ENCODE results near the gene CCDC158. TPM values are rescaled to one million over a fixed set of nuclear protein-coding genes. Genes with fewer than 3 reads are reported as not detected.
"Not testable (repeated sequence)": the region's sequence is repeated elsewhere in the genome, so short reads cannot be mapped to it uniquely, and the experiment has no call there.

The CCDC158 gene
- total RNA-seq, 1 experiment from 2014 or later = not detected

DNA sequence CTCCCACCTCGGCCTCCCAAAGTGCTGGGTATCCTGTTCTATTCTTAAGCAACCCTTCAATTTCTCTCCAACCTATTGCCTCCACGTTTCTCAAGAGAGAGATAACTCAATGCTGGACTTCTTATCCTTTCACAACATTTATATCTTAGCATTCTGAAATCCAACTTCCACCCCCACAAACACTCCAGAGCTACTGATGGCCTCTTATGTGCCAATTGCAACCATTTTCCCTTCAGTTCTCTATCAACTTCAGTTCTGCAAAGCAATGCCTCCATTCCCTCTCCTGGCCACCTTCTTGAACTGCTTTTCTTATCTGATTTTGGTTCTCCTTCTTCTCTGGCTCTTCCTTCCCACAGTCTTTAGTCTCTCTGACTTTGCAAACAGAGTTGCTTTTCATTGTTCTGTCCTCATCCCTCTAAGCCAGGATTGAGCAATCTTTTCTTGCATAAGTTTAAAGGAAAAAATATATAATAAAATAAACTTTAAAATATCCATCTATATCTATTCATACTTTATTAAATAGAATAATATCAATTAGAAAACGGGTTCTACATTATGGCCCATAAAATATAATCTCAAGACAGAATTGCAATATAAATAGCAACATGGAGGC is 118.0 kb downstream of the CCDC158 start:
- Histone ChIP-seq H3K27me3 (ENCODE audit: control insufficient read depth, insufficient read depth, low read length) (peaks cover 26% of the 10 kb centered on the region), H3K4me3 (ENCODE audit: insufficient read depth, low read depth, low read length) (no peak overlapping the region), H3K36me3 (replicated peaks; ENCODE audit: control insufficient read depth, insufficient read depth, low read length) (no peaks in the 10 kb centered on the region)
- no peak for DNase-seq

DNA sequence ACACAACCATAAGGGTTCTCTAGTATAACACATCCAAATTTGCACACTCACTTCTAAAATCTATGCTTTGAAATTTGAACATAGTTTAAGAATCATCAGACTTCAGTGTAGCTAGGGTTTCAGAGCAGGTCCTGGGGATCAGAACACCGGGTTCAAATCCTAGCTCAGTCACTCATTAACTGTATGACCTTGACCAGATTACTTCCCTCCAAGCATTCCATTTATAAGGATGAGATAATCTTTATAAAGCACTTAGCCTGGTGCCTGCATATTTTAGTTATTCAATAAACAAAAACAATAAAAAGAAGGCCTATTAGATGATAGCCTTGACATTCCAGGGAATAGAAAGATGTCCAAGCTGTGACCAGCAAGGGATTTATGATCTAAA is 119.2 kb downstream of the CCDC158 start:
- DNase-seq = no peak
- H3K27me3 ChIP-seq (ENCODE audit: control insufficient read depth, insufficient read depth, low read length) = peaks cover 17% of the 10 kb centered on the region

DNA sequence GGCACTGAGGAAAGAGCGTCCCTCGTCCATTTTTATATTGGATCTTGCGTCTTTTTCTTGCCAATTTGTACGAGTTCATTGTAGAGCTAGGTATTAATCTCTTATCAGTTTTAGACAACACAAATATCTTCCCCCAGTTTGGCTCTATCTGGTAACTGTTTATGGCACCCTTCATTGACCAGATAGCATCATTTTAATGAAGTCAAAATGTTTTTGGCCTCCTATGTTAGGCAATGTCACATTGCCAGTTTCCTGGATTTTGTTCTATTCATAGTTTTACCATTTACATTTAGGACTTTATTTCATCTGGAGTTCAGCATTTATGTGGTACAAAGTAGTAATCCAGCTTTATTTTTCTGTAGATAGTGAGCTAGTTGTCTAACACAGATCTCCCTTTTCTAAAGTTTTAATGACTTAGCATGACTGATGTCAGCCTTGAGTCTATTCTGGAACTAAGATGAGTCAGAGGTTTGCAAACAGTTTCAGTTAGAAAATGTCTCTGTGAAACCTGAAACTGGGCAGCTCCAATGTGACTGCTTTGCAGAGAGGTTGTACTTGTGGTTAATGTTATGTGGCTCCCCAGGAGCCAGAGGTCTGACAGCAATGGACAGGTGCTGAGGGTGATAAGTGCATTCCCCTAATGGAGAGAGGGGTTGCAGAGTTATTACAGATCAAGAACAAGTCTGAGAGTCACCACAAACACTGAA is 119.7 kb downstream of the CCDC158 start:
- Histone ChIP-seq H3K4me3 (ENCODE audit: insufficient read depth, low read depth, low read length) (no peak overlapping the region), H3K36me3 (replicated peaks; ENCODE audit: control insufficient read depth, insufficient read depth, low read length) (no peaks in the 10 kb centered on the region), H3K27me3 (ENCODE audit: control insufficient read depth, insufficient read depth, low read length) (peaks cover 13% of the 10 kb centered on the region)
- no peak for DNase-seq

More for the DNA sequence above, 119.2 kb downstream of the CCDC158 start:
- H3K36me3 ChIP-seq (replicated peaks; ENCODE audit: control insufficient read depth, insufficient read depth, low read length) = no peaks in the 10 kb centered on the region
- H3K4me3 ChIP-seq (ENCODE audit: insufficient read depth, low read depth, low read length) = no peak overlapping the region

DNA sequence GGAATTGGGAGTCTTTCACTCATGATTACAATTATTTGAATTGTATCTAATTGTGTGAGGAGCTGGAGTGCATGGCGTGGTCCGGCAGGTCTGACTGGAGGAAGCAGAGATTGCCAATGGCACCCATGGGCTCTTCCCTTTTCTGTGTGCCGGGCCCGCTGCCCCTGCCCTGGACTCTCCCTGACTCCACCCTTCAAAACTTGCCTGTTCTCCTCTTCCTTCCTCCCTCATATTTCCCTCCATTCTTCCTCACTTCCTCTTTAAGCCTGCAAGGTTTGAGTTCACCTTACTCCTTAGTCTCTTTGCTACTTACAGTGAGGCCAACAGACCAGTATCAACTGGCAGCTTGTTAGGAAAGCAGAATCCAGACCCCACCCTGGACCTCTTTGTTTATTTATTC is 120.9 kb downstream of the CCDC158 start:
- Histone ChIP-seq H3K27me3 (ENCODE audit: control insufficient read depth, insufficient read depth, low read length) (peaks cover 1% of the 10 kb centered on the region), H3K4me3 (ENCODE audit: insufficient read depth, low read depth, low read length) (no peak overlapping the region), H3K36me3 (replicated peaks; ENCODE audit: control insufficient read depth, insufficient read depth, low read length) (no peaks in the 10 kb centered on the region)
- no peak for DNase-seq

DNA sequence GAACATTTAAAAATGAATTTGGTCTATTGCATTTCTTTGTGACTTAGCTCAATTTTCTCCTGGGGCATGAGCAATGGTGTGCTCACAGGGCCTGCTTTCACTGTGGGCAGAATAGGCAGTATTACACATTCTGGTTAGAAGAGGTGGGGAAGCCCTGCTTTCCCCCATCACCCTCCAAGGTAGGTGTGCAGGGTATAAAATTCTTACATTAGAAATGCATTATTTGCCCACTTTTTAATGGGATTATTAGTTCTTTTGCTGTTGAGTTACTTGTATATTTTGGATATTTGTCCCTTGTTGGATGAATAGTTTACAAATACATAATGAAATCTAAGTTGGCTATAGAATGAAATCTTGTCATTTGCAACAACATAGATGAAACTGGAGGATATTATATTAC is 122.7 kb downstream of the CCDC158 start:
- Histone ChIP-seq H3K36me3 (replicated peaks; ENCODE audit: control insufficient read depth, insufficient read depth, low read length) (no peaks in the 10 kb centered on the region), H3K4me3 (ENCODE audit: insufficient read depth, low read depth, low read length) (no peak overlapping the region), H3K27me3 (ENCODE audit: control insufficient read depth, insufficient read depth, low read length) (no peaks in the 10 kb centered on the region)
- no peak for DNase-seq

GRCh38 chr4:76296286-76296820 is 124.6 kb downstream of the CCDC158 start:
- DNase-seq = no peak
- Histone ChIP-seq H3K27me3 (ENCODE audit: control insufficient read depth, insufficient read depth, low read length) (no peaks in the 10 kb centered on the region), H3K4me3 (ENCODE audit: insufficient read depth, low read depth, low read length) (no peak overlapping the region), H3K36me3 (replicated peaks; ENCODE audit: control insufficient read depth, insufficient read depth, low read length) (no peaks in the 10 kb centered on the region)

DNA sequence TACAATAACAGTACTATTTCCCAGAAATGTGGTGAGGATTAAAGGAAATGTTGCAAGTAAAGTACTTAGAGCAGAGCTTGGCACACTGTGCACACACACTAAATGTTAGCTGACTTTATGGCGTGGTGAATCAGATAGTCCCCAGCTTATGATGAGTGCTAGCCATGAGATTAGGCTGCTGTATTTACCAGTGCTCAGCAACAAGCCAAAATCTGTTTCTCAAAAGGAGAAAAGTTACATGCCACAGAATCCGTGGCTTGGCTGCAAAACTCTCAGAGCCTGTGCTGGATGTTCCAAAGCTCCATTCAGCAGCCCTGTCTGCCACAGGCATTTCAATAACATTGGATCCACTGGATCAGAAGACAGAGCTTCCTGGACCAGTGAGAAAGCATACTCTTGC is 127.2 kb downstream of the CCDC158 start:
- H3K27me3 ChIP-seq (ENCODE audit: control insufficient read depth, insufficient read depth, low read length) = no peaks in the 10 kb centered on the region; the same call in 1 of the 2 replicates
- DNase-seq = no peak
- no peaks in the 10 kb centered on the region for H3K36me3 ChIP-seq (replicated peaks; ENCODE audit: control insufficient read depth, insufficient read depth, low read length)
- H3K4me3 ChIP-seq (ENCODE audit: insufficient read depth, low read depth, low read length) = no peak overlapping the region

DNA sequence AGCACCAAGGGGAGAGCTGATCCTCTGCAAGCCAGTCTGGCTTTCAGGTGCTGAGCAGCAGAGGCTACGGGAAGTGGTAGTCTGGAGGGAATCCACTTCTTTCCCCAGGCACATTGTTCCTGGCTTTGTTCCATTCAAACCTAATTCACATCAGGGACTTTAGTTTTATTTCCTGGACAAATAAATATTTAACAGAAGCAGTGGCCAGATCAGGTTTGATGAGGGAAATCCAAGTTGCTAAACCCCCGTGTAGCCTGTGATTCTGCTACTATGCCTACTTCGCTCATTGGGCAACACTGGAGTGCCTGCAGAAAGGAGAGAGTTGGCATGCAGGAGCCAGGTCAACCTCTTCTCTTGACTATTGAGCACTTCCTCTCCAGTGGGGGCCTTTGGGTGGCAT is 128.2 kb downstream of the CCDC158 start:
- no peak for DNase-seq
- no peak overlapping the region for H3K4me3 ChIP-seq (ENCODE audit: insufficient read depth, low read depth, low read length)
- no peaks in the 10 kb centered on the region; the same call in 1 of the 2 replicates for H3K27me3 ChIP-seq (ENCODE audit: control insufficient read depth, insufficient read depth, low read length)
- no peaks in the 10 kb centered on the region for H3K36me3 ChIP-seq (replicated peaks; ENCODE audit: control insufficient read depth, insufficient read depth, low read length)

GRCh38 chr4:76287811-76288210 is 133.1 kb downstream of the CCDC158 start:
- DNase-seq; H3K27me3 ChIP-seq (ENCODE audit: control insufficient read depth, insufficient read depth, low read length); H3K4me3 ChIP-seq (ENCODE audit: insufficient read depth, low read depth, low read length); H3K36me3 ChIP-seq (replicated peaks; ENCODE audit: control insufficient read depth, insufficient read depth, low read length): not testable (repeated sequence)

DNA sequence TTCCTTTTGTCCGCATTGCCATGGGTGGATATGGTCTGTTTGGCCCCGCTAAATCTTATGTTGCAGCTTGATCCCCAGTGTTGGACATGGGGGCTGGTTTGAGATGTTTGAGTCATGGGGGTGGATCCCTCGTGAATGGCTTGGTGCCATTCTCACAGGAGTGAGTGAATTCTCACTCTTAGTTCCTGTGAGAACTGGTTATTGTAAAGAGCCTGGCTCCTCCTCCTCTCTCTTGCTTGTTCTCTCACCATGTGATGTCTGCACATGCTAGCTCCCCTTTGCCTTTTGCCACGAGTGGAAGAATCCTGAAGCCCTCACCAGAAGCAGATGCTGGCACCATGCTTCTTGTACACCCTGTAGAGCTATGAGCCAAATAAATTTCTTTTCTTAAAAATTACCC is 137.0 kb downstream of the CCDC158 start:
- Histone ChIP-seq H3K36me3 (replicated peaks; ENCODE audit: control insufficient read depth, insufficient read depth, low read length) (no peaks in the 10 kb centered on the region), H3K4me3 (ENCODE audit: insufficient read depth, low read depth, low read length) (no peak overlapping the region), H3K27me3 (ENCODE audit: control insufficient read depth, insufficient read depth, low read length) (no peaks in the 10 kb centered on the region)
- DNase-seq = no peak

DNA sequence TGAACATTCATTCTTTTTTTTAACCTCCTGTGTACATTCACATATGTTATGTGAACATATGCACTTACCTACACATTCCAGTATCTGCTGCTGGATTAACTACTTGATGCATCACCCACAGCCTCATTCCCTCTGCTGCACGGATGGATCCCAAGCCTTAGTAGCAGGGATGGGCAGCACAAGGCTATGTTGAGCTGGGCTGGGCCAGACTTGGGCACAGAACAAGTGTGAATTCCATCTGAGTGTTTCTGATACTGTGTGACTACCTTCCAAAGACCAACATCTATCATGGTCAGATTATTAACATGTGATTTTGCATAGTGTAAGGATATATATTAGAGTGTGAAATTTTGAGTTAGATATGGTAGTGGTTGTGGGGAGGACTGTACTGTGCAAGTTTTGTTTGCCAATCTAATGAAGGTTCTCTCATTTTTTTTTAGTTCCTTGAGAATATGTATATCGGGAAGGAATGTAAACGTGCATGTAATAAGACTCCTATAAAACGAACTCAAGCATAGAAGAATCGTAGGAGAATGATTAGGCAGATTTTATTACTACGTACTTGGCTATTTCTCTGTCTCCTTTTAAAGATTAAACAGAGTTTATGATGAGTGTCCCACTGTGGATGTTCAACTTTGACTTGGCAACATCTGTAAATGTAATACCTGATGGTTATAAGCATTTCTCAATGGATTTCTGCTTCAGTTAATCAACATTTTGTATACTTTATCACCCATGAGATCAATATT is 137.8 kb downstream of the CCDC158 start:
- DNase-seq = no peak
- Histone ChIP-seq H3K27me3 (ENCODE audit: control insufficient read depth, insufficient read depth, low read length) (no peaks in the 10 kb centered on the region), H3K4me3 (ENCODE audit: insufficient read depth, low read depth, low read length) (no peak overlapping the region), H3K36me3 (replicated peaks; ENCODE audit: control insufficient read depth, insufficient read depth, low read length) (no peaks in the 10 kb centered on the region)

DNA sequence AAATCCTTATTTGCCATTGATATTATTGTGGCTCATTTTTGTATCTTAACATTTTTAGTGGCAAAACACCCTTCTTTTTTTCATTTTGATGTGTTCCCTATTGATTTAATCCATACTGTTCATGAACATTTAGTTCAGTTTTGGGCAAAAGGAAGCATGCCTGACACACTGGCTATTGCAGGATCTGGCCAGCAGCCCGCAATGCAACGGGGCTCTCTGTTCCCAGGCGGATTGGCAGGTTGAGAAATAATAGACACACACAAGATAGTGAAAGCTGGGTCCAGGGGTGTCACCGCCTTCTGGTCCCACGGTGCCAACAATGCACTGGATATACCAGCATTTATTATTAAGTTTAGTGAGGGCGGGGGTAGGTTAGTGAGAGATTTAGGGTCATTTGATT is 139.3 kb downstream of the CCDC158 start:
- H3K36me3 ChIP-seq (replicated peaks; ENCODE audit: control insufficient read depth, insufficient read depth, low read length); H3K27me3 ChIP-seq (ENCODE audit: control insufficient read depth, insufficient read depth, low read length); H3K4me3 ChIP-seq (ENCODE audit: insufficient read depth, low read depth, low read length); DNase-seq: not testable (repeated sequence)

DNA sequence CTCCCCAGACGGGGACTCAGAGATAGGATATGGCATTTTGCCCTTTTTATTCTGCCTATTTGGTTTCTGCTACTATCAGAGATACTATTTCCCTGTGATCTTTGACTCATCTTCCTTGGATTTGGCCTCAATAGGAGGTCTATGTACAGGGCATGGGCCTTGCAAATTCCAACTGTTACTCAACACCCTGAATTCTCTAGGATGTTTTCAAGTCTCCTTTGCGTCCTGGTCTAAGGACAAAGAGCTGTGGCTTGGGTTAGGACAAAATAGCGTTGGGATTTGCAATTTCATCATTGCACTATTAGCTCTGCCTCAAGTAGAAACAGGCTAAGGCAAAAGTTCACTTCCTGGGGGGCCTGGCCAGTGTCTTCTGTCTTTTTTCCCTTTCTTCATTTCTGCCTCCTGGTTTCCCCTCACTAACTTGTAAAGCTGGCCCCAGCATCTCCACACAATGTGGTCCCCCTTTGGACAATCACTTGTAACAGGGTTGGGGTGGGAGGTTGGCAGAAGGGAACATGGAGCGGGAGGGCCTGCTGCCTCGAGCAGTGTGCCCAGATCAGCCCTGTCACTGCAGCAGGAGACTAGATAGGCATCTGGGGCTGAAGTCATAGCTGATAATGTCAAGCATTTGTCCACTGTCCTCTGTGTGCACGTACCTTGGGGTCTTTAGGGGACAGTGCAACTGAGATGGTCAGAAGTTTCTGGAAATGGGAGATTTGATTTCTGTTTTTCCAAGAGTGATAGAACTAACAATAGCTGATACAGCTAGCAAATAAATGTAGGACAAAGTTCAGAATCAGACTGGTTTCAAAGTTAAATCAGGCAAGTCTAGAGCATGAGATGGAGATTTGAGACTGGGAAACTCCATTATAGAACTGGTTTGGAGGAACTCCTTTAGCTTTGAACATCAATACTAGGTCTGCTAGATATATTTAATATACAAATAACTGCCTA is 140.2 kb downstream of the CCDC158 start:
- Histone ChIP-seq H3K27me3 (ENCODE audit: control insufficient read depth, insufficient read depth, low read length) (no peaks in the 10 kb centered on the region), H3K4me3 (ENCODE audit: insufficient read depth, low read depth, low read length) (no peak overlapping the region), H3K36me3 (replicated peaks; ENCODE audit: control insufficient read depth, insufficient read depth, low read length) (no peaks in the 10 kb centered on the region)
- no peak for DNase-seq

DNA sequence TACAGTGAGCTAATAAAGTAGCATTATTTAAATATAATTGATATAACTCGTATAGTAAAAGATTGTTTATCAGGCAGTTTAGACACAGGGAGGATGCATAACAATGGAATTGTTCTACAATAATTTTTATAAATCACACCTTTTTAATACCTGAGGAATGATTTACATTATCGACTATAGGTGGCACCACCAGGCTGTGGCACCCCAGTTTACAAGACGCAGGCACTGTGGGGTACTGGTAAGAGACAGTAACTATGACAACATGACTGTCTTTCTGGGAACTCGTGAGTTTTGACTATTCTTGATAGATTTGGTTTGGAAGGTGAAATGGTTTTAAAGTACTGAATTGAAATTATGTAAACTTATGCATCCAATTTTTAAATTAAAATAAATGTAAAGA is 141.5 kb downstream of the CCDC158 start:
- Histone ChIP-seq H3K4me3 (ENCODE audit: insufficient read depth, low read depth, low read length) (no peak overlapping the region), H3K27me3 (ENCODE audit: control insufficient read depth, insufficient read depth, low read length) (no peaks in the 10 kb centered on the region), H3K36me3 (replicated peaks; ENCODE audit: control insufficient read depth, insufficient read depth, low read length) (no peaks in the 10 kb centered on the region)
- no peak for DNase-seq
